Endothelial cell of umbilical vein (primary cell): ENCODE data around the gene TMEM179B. TPM values are rescaled to one million over a fixed set of nuclear protein-coding genes. Genes with fewer than 3 reads are reported as not detected.

Experiments
- BruUV-seq: library from RNA; stranded (reverse); fragments of 400-500 nt; replicated peaks from 2 replicates; lab custom pipeline; 2021; lab: Mats Ljungman, UMichigan
- CTCF ChIA-PET: fragments of 300-600, 350-600 bp; sonication (Branson Sonifier 250); formaldehyde crosslinking; loops from one replicate; lab custom pipeline; 2021; ENCODE audit warnings: antibody characterized with exemption, inconsistent platforms; lab: Charles Lee
- POLR2A ChIA-PET: fragments of 300-600, 350-600 bp; sonication (Branson Sonifier 250); formaldehyde crosslinking; loops from one replicate; lab custom pipeline; 2021; ENCODE audit warnings: antibody characterized with exemption, inconsistent platforms; lab: Charles Lee
- DNase-seq: peaks from one replicate; pipeline ENCODE4 v3.0.0-alpha.2; 2011; ENCODE audit warnings: low read depth, low spot score
- FAIRE-seq: peaks from 2 replicates; lab custom pipeline; 2011; peaks lifted over from hg19 to GRCh38; lab: Jason Lieb, UNC
- H2AFZ ChIP-seq: 2 replicates; pipeline ENCODE4 v1.6.0; 2012; ENCODE audit warnings: low read depth, low read length, control low read depth, inconsistent platforms
- H3K27ac ChIP-seq: 2 replicates; pipeline ENCODE4 v1.5.1; 2011; ENCODE audit warnings: low read depth, mild to moderate bottlenecking, control low read depth, low read length, moderate library complexity; ENCODE audit not compliant: insufficient read depth
- H3K27me3 ChIP-seq, 2 experiments: 2 replicates each; pipeline versions ENCODE4 v1.6.0 to v1.6.1; 2011; ENCODE audit warnings: low read length in 2 of 2, mixed read lengths in 1 of 2; ENCODE audit not compliant: control insufficient read depth in 2 of 2, insufficient read depth in 2 of 2
- H3K36me3 ChIP-seq, 2 experiments: 2 replicates in 1 of 2; 3 replicates in 1 of 2; pipeline ENCODE4 v1.5.1; 2011; ENCODE audit warnings: low read length in 2 of 2, mild to moderate bottlenecking in 1 of 2, moderate library complexity in 1 of 2; ENCODE audit not compliant: control insufficient read depth in 2 of 2, insufficient read depth in 2 of 2; ENCODE audit errors: extremely low read depth in 1 of 2
- H3K4me1 ChIP-seq: 3 replicates; pipeline ENCODE4 v1.5.1; 2011; ENCODE audit warnings: mild to moderate bottlenecking, low read length; ENCODE audit not compliant: control insufficient read depth, insufficient read depth; ENCODE audit errors: extremely low read depth
- H3K4me2 ChIP-seq: 2 replicates; pipeline ENCODE4 v1.6.1; 2011; ENCODE audit warnings: low read length, control low read depth, mixed read lengths; ENCODE audit not compliant: insufficient read depth
- H3K4me3 ChIP-seq, 3 experiments: fragments of 200-600 bp in 1 of 3; sonication (generic), shearing (Covaris generic) in 1 of 3; replicated peaks in 1 of 3; 2 replicates each; pipeline ENCODE4 v1.5.1; 2011 to 2016; ENCODE audit warnings: control low read depth in 3 of 3, low read length in 3 of 3, mild to moderate bottlenecking in 2 of 3, inconsistent platforms in 1 of 3, low read depth in 1 of 3, moderate library complexity in 1 of 3; ENCODE audit not compliant: insufficient read depth in 1 of 3
- H3K79me2 ChIP-seq: 2 replicates; pipeline ENCODE4 v1.6.0; 2012; ENCODE audit warnings: low read length, inconsistent platforms; ENCODE audit not compliant: control insufficient read depth, insufficient read depth
- H3K9ac ChIP-seq: replicated peaks from 2 replicates; pipeline ENCODE3; 2011; ENCODE audit warnings: low read length, control low read depth; ENCODE audit not compliant: insufficient read depth; ENCODE audit errors: extremely low read depth
- H3K9me1 ChIP-seq: replicated peaks from 3 replicates; pipeline ENCODE4 v1.6.0; 2011; ENCODE audit warnings: mild to moderate bottlenecking, low read length; ENCODE audit not compliant: control insufficient read depth, insufficient read depth; ENCODE audit errors: extremely low read depth
- H3K9me3 ChIP-seq: replicated peaks from 2 replicates; pipeline ENCODE4 v1.5.1; 2012; ENCODE audit warnings: low read length, inconsistent platforms; ENCODE audit not compliant: control insufficient read depth, insufficient read depth
- H4K20me1 ChIP-seq: replicated peaks from 2 replicates; pipeline ENCODE3; 2011; ENCODE audit warnings: mild to moderate bottlenecking, low read length; ENCODE audit not compliant: control insufficient read depth, insufficient read depth; ENCODE audit errors: extremely low read depth
- FOS ChIP-seq: IDR thresholded peaks from 2 replicates; pipeline ENCODE4 v1.6.1; 2011; ENCODE audit warnings: mild to moderate bottlenecking, low read length, moderate library complexity, borderline replicate concordance; ENCODE audit not compliant: insufficient read depth
- GATA2 ChIP-seq: IDR thresholded peaks from 2 replicates; pipeline ENCODE4 v1.7.0; 2011; ENCODE audit warnings: low read depth, mild to moderate bottlenecking, moderate library complexity, mixed read lengths, low read length; ENCODE audit not compliant: insufficient read length, insufficient read depth
- JUN ChIP-seq: IDR thresholded peaks from 2 replicates; pipeline ENCODE4 v1.6.1; 2011; ENCODE audit warnings: borderline replicate concordance, low read depth; ENCODE audit not compliant: insufficient read length, insufficient read depth
- POLR2A ChIP-seq: IDR thresholded peaks from 2 replicates; pipeline ENCODE4 v1.6.1; 2012; ENCODE audit warnings: low read depth, mild to moderate bottlenecking, control low read depth, low read length
- POLR2AphosphoS5 ChIP-seq: IDR thresholded peaks from 2 replicates; pipeline ENCODE4 v1.6.1; 2012; ENCODE audit warnings: low read depth, mild to moderate bottlenecking, control low read depth, low read length, moderate library complexity; ENCODE audit not compliant: insufficient read depth
- dilution Hi-C: fragments of 300-500 bp; cut with MboI; formaldehyde crosslinking; loops from one replicate; pipeline ENCODE4 v1.15.0; 2019; ENCODE audit warnings: low sequenced_read_pairs; ENCODE audit not compliant: extremely low pct_ligation_motif_present
- intact Hi-C: fragments of 100-400 bp; cut with micrococcal nuclease; formaldehyde crosslinking; loops from one replicate; pipeline ENCODE4 v1.10.0; 2022
- polyA plus RNA-seq, 4 experiments: library from polyadenylated mRNA; depleted of rRNA in 3 of 4; stranded (reverse) in 3 of 4; unstranded in 1 of 4; fragments of >200 nt; gene quantifications; 2 replicates each; pipeline versions ENCODE4 v1.2.1 to v1.2.3, GENCODE V29; 2011 to 2012; ENCODE audit warnings: missing spikeins in 1 of 4
- total RNA-seq: library from RNA; stranded (reverse); gene quantifications from 2 replicates; pipeline ENCODE4 v1.2.3, GENCODE V29; 2021
- TF ChIP-seq, protein P1 (sequence below): IDR thresholded peaks from 2 replicates; pipeline ENCODE4 v1.6.1; 2011; ENCODE audit not compliant: insufficient read depth, insufficient read length

TMEM179B gene
- total and polyA plus RNA-seq, 2 donors (not counting 3 experiments of a cell fraction or from before 2014, with no cell fraction given): 27.6 to 102 TPM

DNA sequence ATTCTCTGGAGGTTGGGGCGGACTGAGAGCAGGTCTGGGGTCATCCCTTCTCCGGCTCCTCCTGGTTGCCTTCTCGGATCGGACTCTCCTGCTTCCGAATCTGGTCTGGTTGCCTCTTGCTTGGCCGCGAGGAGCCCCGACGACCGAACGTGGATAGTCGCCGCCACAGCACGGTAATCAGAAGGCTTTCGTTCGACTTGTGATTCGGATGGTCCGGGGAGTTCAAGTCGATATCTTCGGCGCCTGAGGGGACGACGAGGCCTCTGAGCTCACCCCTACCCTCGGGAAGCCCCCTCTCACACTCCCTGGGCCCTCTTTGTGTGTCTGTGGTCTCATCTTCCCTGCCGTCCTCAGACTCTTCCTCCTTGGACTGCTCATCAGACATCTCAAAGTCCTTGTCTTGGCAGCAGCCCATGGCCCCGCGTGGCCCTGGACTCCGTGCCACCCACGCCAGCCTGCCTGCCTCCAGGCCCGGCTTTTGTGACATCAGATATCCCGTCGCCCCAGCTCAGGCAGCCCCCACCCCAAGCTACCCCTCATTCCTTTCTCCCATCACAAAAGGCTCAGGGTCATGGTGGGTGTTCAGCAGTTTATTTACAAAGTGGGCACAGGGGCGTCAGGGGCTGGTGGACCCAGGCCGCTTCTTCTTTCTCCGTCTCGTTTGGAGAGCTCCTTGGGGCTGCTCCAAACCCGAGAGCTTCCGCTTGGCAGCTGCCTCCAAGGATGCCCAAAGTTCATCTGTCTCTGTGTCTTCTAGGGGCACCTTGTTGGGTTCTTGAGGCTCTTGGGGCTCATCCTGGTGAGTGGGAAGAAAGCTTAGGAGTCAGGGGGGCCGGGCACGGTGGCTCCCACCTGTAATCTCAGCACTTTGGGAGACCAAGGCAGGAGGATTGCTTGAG is 45.4 kb downstream of the TMEM179B start, which contains the start of gene TEX54:
Gene TEX54 (minus strand): TSS at position 506 of the 899 bp plus-strand sequence.
- peaks cover 13% of the 10 kb centered on the region for H3K4me1 ChIP-seq
- ChIA-PET CTCF (interaction anchor here (0.8 to 1.9 kb wide), 3 partner anchors 45 to 241 kb away, joined by 5 to 17 read pairs (median 6); partner anchors contain the start of genes TMEM179B and TUT1), POLR2A (interaction anchor here (0.6 to 2.2 kb wide), 9 partner anchors 8 to 1037 kb away, joined by 3 to 65 read pairs (median 5); partner anchors contain the start of genes NXF1, TTC9C, WDR74 and ZBTB3)
- peak within 1 kb of the TSS; percentile 91 for H3K9ac ChIP-seq
- H2AFZ ChIP-seq: peak within 1 kb of the TSS; percentile 12
- H3K79me2 ChIP-seq: peaks cover 32% of the 10 kb centered on the region
- TF ChIP-seq POLR2A (no peak), FOS (no peak), GATA2 (no peak)
- H3K27ac ChIP-seq: peak within 1 kb of the TSS; percentile 76
- H3K27me3 ChIP-seq: no peaks in the 10 kb centered on the region
- FAIRE-seq (no peak), DNase-seq (no peak)
- H4K20me1 ChIP-seq: no peaks in the 10 kb centered on the region
- no peaks in the 10 kb centered on the region for H3K9me3 ChIP-seq
- H3K4me2 ChIP-seq: peak within 1 kb of the TSS; percentile 4
- peak within 1 kb of the TSS; percentile 62 to 82 (median 75) for H3K4me3 ChIP-seq
- intact Hi-C loops (loop anchor here (1.0 to 5.0 kb wide), 4 partner anchors 9 to 435 kb away; partner anchors contain the start of genes TMEM179B and TMEM223), dilution Hi-C loops (no loop called here)
- peaks cover 5 to 14% of the 10 kb centered on the region in 2 experiments for H3K36me3 ChIP-seq
- H3K9me1 ChIP-seq: no peaks in the 10 kb centered on the region
- TSS peak; percentile 89 for BruUV-seq

DNA sequence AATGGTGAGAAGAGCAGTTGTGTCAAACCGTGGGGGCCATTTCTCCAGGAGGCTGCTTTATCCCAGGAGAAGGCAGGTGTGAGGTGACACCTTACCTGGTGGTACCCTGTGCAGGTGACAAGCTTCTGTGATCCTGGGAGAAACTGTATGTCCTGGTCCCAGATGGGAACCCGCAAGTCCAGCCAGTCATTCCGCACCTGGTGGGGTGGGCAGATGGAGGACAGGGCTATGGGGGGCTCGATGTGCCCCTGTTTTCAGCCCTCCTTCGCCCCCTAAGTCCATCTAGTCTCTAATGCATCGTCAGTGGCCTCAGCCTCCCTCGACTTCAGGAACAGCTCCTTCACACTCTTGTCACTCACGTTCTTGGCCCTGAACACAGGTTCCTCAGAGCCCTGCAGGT is 48.1 kb downstream of the TMEM179B start:
- no peak overlapping the region for H3K9ac ChIP-seq
- peaks cover 34% of the 10 kb centered on the region for H3K79me2 ChIP-seq
- no peak overlapping the region for H3K4me2 ChIP-seq
- intact Hi-C loops: no loop called here
- CTCF ChIA-PET: no interaction called here
- FAIRE-seq (no peak), DNase-seq (no peak)
- H3K9me3 ChIP-seq: no peaks in the 10 kb centered on the region
- POLR2A ChIA-PET: no interaction called here
- no peaks in the 10 kb centered on the region for H3K9me1 ChIP-seq
- H3K36me3 ChIP-seq: peaks cover 5 to 15% of the 10 kb centered on the region in 2 experiments
- no TSS peak for BruUV-seq
- dilution Hi-C loops: no loop called here
- H3K27me3 ChIP-seq: no peaks in the 10 kb centered on the region
- H3K4me3 ChIP-seq: no peak overlapping the region
- H4K20me1 ChIP-seq: no peaks in the 10 kb centered on the region
- peaks cover 9% of the 10 kb centered on the region for H3K4me1 ChIP-seq
- H2AFZ ChIP-seq: no peak overlapping the region
- TF ChIP-seq JUN (no peak), POLR2A (no peak), POLR2AphosphoS5 (no peak), FOS (no peak), GATA2 (no peak)
- TF ChIP-seq, protein P1, sequence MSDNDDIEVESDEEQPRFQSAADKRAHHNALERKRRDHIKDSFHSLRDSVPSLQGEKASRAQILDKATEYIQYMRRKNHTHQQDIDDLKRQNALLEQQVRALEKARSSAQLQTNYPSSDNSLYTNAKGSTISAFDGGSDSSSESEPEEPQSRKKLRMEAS: no peak
- no peak overlapping the region for H3K27ac ChIP-seq
